Brain microvascular endothelial cell (primary cell): ENCODE results near the gene SOX10.

Source experiments
- DNase-seq: peaks from one replicate; pipeline ENCODE4 v3.0.0-alpha.2; 2020
- H3K27ac ChIP-seq: fragments of 250-450 bp; sonication (Bioruptor Pico); 2 replicates; pipeline ENCODE4 v1.5.1; 2020; ENCODE audit warnings: mild to moderate bottlenecking, moderate library complexity
- H3K27me3 ChIP-seq: fragments of 250-450 bp; sonication (Bioruptor Pico); replicated peaks from 2 replicates; pipeline ENCODE4 v1.5.1; 2020; ENCODE audit warnings: mild to moderate bottlenecking
- H3K36me3 ChIP-seq: fragments of 250-450 bp; sonication (Bioruptor Pico); replicated peaks from 2 replicates; pipeline ENCODE4 v1.5.1; 2020; ENCODE audit warnings: mild to moderate bottlenecking
- H3K4me3 ChIP-seq: 2 replicates; pipeline ENCODE4 v1.5.1; 2011; ENCODE audit warnings: low read depth, mild to moderate bottlenecking, control low read depth, low read length, moderate library complexity
- in situ Hi-C: cut with HindIII; loops from 2 replicates; pipeline ENCODE4 v1.10.0; 2017; ENCODE audit warnings: low sequenced_read_pairs, low pct_ligation_motif_present
- TF ChIP-seq, protein P1 (sequence below): IDR thresholded peaks from 2 replicates; pipeline ENCODE4 v1.5.1; 2011; ENCODE audit warnings: low read depth, mild to moderate bottlenecking, moderate library complexity, low read length, control low read depth, inconsistent platforms; ENCODE audit errors: missing control alignments

The SOX10 gene

DNA sequence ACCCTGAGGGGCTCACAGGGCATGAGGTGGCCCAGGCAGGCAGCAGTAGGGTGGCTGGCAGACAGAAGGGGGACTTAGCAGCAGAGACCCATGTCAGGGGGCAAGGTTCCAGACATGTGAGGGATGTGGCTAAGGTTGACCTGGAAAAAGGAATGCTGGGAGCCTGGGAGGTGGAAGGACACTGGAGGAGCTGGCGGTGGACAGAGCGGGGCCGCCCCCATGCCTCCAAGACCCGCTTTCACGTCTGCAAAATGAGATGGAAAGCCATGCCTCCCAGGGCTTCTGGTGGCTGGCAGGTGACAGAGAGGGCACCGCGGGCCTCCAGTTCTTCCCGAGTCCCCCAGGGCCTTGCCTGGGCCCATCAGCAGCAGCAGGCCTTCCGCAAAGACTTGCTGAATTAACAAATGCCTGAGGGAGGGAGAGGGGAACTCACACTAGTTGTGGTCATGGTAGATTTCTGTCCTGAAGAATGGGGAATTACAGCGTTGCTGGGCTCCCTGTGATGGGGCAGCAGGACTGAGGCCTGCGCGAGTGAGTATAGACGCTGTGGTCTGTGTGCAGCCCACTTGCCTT lies 23.1 kb upstream of the SOX10 start:
- no peak for DNase-seq
- in situ Hi-C loops = no loop called here

GRCh38 chr22:38006906-38007305 lies 22.6 kb upstream of the SOX10 start:
- no peak for DNase-seq
- no peak overlapping the region for H3K4me3 ChIP-seq
- no peak overlapping the region for H3K27ac ChIP-seq
- no peaks in the 10 kb centered on the region for H3K27me3 ChIP-seq
- no peaks in the 10 kb centered on the region for H3K36me3 ChIP-seq
- in situ Hi-C loops = no loop called here
- TF ChIP-seq, protein P1, sequence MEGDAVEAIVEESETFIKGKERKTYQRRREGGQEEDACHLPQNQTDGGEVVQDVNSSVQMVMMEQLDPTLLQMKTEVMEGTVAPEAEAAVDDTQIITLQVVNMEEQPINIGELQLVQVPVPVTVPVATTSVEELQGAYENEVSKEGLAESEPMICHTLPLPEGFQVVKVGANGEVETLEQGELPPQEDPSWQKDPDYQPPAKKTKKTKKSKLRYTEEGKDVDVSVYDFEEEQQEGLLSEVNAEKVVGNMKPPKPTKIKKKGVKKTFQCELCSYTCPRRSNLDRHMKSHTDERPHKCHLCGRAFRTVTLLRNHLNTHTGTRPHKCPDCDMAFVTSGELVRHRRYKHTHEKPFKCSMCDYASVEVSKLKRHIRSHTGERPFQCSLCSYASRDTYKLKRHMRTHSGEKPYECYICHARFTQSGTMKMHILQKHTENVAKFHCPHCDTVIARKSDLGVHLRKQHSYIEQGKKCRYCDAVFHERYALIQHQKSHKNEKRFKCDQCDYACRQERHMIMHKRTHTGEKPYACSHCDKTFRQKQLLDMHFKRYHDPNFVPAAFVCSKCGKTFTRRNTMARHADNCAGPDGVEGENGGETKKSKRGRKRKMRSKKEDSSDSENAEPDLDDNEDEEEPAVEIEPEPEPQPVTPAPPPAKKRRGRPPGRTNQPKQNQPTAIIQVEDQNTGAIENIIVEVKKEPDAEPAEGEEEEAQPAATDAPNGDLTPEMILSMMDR = no peak

More for the DNA sequence above, 23.1 kb upstream of the SOX10 start:
- H3K36me3 ChIP-seq = no peaks in the 10 kb centered on the region
- TF ChIP-seq, protein P1 = no peak
- no peak overlapping the region for H3K27ac ChIP-seq
- no peak overlapping the region for H3K4me3 ChIP-seq
- H3K27me3 ChIP-seq = no peaks in the 10 kb centered on the region

GRCh38 chr22:38005943-38006342 lies 21.6 kb upstream of the SOX10 start:
- Histone ChIP-seq H3K27ac (no peak overlapping the region), H3K27me3 (no peaks in the 10 kb centered on the region), H3K36me3 (no peaks in the 10 kb centered on the region), H3K4me3 (no peak overlapping the region)
- TF ChIP-seq, protein P1 = no peak
- in situ Hi-C loops = no loop called here
- no peak for DNase-seq

DNA sequence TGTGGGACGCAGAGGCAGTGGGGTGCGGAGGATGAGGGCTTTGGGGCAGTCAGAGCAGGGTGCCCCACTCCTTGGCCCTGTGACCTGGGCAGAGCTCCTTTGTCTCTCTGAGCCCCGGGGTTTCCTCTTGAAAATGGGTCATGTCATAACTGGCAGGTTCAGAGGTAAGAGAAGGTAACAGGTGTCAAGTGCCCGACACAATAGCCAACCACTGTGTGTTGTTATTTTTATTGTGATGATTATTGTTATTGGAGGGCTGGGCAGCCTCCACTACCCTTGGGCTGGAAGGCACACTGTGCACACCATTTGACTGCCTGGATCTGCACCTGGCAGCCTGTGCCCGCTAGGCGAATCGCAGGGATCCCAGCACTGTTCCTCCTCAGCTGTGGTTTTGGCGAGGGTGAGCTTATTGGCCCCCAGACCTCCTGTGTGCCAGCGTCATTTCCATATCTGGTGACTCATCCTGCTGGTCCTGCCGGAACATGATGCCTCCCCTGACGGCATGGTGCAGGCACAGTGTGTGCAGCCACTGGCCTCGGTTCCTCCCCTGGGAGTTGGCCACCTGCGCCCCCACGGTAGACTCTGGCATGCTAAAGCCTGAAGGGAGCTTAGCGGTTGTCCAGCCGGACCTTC lies 15.4 kb upstream of the SOX10 start:
- peak; percentile 54 for DNase-seq
- Histone ChIP-seq H3K36me3 (no peaks in the 10 kb centered on the region), H3K27me3 (no peaks in the 10 kb centered on the region), H3K27ac (no peak overlapping the region), H3K4me3 (no peak overlapping the region)
- in situ Hi-C loops = no loop called here
- TF ChIP-seq, protein P1 = no peak

DNA sequence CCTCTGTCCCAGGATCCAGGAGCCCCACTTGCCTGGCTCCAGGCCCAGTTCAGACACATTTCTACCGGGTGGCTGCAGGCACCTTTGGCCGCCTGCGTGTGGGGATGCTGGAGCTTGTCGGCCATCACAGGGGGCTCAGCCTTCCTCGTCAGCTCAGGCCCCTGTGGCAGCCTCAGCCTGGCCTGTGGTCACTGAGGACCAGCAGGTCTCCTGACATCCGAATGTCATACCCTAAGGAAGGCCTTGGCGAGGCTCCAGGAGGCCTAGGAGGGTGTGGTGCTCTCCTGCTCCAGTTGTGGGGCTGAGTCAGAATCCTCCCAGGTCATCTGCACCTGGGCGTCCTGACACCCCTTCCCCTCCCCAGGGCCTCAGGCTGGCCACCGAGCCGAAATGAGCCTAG lies 14.9 kb upstream of the SOX10 start:
- in situ Hi-C loops = no loop called here
- TF ChIP-seq, protein P1 = no peak
- no peaks in the 10 kb centered on the region for H3K27me3 ChIP-seq
- DNase-seq = no peak
- no peaks in the 10 kb centered on the region for H3K36me3 ChIP-seq
- no peak overlapping the region for H3K4me3 ChIP-seq
- H3K27ac ChIP-seq = no peak overlapping the region

DNA sequence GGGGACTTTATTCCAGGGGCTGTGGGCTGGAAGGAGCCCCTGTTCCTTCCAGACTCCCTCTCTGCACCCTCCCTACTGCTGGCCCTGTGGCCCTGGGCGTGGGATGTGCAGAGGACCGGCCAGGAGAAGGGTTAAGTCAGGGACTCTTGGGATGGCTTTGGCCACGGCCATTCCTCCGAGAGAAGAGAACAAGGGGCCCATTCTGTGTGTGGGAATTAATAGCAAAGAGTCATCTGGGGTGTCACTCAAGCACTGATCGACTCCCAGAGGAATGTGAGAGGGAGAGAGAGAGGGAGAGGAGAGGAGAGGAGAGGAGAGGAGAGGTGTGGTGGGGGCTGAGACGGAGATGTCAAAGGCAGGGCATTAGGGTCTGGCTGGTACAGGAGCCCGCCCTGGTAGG lies 14.2 kb upstream of the SOX10 start:
- Histone ChIP-seq H3K27me3 (no peaks in the 10 kb centered on the region), H3K36me3 (no peaks in the 10 kb centered on the region), H3K27ac (no peak overlapping the region), H3K4me3 (no peak overlapping the region)
- TF ChIP-seq, protein P1 = no peak
- in situ Hi-C loops = no loop called here
- DNase-seq = no peak
